ENCODE results near the gene GRID1. TPM values are rescaled to one million over a fixed set of nuclear protein-coding genes. Genes with fewer than 3 reads are reported as not detected.

Gene GRID1
- total RNA-seq, 2 donors from 2014 or later: 0.52 to 0.59 TPM

DNA sequence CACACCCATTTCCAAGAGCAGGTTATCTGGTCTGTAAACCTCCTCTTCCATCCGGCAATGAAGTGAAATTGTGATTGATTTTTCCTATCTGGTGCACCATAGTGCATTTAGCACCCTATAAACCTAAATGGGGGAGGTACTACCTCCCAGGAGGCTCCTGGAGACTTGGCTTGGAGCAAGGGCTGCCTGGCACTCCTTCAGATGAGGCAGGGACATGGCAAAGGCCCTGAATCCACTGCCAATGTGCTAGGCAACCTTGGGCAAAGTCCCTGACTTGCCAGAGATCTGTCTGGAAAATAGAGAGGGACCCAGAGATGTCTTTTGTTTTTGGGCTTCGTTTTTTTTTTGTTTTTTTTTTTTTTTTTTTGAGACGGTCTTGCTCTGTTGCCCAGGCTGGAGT is 6.7 kb upstream of the GRID1 start:
- intact Hi-C loops (cut with DNase I): loop anchor here (10.0 kb wide), 3 partner anchors 378 to 828 kb away; no protein-coding TSS in a partner anchor
- ATAC-seq (no peak), DNase-seq (no peak)

DNA sequence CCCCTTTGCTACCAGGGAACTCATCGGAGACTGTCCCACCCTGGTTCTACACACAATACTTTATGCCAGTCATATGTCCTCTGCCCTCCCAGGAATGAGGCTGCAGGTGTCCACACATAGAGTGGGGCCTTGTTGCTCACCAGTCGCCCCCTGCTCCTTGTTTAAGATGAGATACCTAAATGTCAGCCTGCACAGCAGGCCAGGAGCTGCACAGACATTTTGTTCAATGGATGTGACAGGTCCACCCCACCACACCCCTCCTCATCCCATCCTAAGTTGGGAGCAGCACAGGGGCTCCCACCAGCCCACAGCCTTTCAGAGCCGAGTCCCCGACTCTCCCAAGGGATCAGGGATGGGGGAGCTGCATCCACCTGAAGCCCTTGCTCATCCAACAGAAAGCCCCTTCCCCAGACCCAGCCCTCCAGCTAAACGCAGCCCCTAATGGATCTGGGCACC is 6.2 kb upstream of the GRID1 start:
- ATAC-seq (no peak), DNase-seq (no peak)
- intact Hi-C loops (cut with DNase I): loop anchor here (10.0 kb wide), 3 partner anchors 378 to 828 kb away; no protein-coding TSS in a partner anchor

DNA sequence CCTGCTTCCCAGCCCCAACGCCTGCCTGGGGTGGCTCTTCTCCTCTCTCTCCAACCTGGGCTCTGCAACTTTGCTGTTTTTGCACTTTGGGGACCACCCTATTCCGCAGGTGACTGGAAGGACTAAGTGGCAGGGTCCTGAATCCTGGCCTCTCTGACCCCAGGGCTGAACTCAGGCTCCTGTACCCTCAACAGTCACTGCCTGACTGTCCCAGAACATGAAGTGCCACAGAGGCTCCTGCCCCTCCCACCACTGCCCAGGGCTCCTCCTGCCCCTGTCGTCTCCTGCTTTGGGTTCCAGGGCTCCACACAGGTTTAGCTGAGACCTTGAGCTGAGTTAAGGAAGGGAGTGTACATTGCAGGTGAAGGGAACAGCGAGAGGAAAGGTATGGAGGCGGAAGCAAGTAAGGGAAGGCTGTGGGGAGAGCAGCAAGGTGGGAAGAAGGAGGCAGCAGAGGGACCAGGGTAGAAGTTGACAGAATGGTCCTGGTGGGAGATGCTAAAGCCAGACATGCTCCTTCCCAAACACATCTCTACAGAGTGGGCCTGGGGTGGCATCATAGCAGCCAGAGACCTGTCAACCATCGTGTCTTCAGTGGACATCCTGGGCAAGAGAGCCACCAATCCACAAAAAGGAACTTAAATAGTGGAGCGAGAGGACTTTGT is 5.7 kb upstream of the GRID1 start:
- DNase-seq: no peak

DNA sequence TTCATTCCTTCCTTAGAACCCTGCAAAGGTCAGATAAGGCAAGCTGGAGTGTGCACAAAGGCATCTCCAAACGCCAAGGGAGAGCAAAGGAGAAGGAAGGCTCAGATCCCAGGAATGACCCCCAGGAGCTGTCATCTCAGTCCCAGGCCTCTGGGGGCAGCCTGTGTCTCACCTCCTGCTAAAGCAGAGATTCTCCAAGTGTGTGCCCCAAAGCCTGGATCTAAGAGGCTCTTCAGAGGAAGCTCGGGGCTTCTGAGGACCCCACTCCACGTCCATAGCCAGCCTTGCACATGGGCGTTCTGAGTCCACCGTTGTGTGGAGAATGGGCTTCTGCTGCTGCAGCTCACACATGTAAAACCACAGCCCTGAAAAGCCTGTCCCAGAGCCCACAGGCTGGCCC is 5.1 kb upstream of the GRID1 start:
- ATAC-seq (no peak), DNase-seq (no peak)
- intact Hi-C loops (cut with DNase I): loop anchor here (10.0 kb wide), 3 partner anchors 377 to 827 kb away; no protein-coding TSS in a partner anchor

More for the DNA sequence above, 5.7 kb upstream of the GRID1 start:
- no peak for ATAC-seq
- intact Hi-C loops (cut with DNase I): loop anchor here (10.0 kb wide), 3 partner anchors 377 to 827 kb away; no protein-coding TSS in a partner anchor

DNA sequence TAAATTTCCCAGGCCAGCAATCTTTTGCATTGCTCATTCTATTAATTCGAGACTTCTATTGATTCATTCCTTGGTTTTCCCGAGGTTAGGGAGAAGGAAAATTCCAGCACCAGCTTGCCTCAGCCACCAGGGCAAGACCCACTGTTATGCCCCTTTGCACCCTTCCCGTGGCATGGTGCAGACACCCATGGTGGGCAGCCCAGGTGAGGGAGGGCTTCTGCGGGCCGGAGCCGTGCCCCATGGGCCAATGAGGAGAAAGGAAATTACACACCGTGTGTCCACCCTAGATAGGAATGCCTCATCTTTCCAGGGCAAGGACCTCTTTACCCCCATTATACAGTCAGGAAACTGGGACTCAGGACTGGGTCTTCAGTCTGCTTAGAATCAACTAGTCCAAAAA is 4.5 kb upstream of the GRID1 start:
- intact Hi-C loops (cut with DNase I): loop anchor here (10.0 kb wide), 3 partner anchors 376 to 826 kb away; no protein-coding TSS in a partner anchor
- no peak for DNase-seq

DNA sequence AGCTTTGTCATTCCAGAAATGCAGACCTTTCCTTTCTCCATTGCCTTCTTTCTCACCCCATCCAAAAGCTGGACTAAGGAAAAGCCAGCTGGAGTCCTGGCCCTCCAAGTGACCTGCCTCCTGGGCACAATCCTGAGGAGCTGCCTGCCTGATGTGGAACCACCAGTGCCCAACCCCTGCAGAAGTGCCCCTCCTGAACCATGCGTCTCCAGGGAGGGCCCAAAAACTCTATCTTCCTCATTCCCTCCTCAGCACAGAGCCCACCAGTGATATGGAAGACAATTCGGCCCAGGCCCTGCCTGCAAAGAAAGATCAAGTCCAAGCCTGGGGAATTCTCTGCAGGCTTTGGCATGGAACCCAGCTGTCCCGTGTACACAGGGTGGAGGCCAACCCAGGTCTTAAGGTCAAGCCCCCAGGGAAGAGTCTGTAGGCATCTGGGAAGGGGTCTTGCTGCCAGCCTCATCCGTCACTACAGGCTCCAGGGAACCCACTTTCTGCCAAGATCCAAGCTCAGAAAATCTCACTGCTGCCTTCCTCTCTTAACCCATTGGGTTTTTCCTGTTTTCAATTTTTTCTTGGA is 3.5 kb upstream of the GRID1 start:
- DNase-seq (no peak), ATAC-seq (no peak)
- intact Hi-C loops (cut with DNase I): loop anchor here (10.0 kb wide), 3 partner anchors 375 to 825 kb away; no protein-coding TSS in a partner anchor

More for the DNA sequence above, 4.5 kb upstream of the GRID1 start:
- ATAC-seq: no peak

DNA sequence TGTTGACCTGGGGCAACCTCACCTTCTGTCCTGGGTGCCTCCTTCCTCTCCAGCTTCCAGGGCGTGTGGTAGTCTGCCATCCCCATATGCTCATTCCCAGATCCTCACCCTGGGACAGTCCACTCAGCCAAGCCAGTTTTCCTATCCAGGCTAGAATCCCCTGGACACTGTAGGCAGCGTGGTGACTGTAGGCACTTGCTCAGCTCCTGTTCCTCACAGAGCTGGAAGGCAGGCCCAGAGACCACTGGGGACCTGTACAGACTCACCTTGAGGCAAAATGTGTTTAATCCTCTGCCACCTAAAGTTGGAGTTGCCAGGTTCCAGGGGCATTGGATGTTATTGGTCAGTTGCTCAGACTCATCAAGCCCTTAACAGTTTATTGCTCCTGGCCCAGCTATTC is 2.4 kb upstream of the GRID1 start:
- intact Hi-C loops (cut with DNase I): loop anchor here in 1 of 2 donors (10.0 kb wide), 1 partner anchor 584 kb away; no protein-coding TSS in a partner anchor
- DNase-seq (no peak), ATAC-seq (no peak)

DNA sequence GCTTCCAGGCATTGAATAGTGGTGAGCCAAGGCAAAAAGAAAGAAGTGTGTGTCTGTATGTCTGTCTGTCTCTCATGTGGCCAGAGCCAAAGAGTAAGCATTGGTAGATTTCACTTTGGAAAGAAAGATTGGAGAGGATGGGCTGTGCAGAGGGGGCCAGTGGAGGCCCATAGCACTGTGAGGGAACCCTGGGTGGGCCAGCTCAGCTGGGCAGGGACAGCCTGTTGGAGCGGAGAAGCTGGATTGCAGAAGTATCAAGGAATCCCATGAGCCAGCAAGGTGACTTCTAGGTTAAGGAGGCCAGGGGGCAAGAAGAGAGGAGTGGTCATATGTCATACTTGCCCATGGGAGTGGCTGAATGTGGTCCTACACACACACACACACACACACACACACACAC is 1.5 kb upstream of the GRID1 start:
- no peak for DNase-seq
- ATAC-seq: no peak
- intact Hi-C loops (cut with DNase I): loop anchor here in 1 of 2 donors (10.0 kb wide), 1 partner anchor 583 kb away; no protein-coding TSS in a partner anchor

DNA sequence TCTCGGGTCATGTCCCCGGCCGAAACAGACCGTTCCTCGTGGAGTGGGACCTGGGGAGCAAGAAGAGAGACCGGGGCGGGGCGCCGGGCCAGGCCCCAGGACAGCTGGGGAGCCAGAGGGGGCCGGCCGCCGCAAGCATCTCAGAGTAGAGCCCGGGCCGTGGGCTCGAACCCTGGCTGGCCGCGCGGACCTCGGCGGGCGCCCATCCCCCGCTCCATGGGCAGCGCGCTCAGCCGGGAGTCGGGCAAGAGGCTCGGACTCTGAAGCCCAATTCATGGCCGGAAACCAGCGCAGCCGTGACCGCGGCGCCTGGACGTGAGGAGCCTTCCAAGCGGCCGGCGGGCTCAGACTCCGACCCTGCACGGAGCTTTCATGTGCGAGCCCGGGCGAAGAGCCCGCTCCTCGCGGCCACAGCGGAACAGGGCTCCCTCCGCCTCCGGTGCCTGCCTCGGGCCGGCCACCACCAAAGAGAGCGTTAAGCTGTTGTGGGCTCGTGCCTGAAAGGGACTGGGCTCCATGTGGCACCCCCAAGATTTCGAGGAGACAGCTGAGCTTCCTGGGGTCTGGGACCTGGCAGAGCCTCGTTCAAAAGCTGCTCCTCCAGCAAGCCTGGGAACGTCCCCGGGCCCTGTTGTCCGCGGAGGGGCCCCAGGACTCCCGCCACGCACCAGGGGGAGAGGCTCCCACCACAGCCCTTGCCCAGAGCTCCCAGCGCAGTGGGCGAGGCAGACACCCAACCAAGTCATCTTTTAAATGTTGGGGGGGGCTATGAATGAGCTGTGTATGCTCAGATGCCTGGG is 757 bp upstream of the GRID1 start:
- peak; percentile 36 for DNase-seq
- intact Hi-C loops (cut with DNase I): loop anchor here in 1 of 2 donors (10.0 kb wide), 1 partner anchor 583 kb away; no protein-coding TSS in a partner anchor
- ATAC-seq: peak in 1 of 2 donors; percentile 13

DNA sequence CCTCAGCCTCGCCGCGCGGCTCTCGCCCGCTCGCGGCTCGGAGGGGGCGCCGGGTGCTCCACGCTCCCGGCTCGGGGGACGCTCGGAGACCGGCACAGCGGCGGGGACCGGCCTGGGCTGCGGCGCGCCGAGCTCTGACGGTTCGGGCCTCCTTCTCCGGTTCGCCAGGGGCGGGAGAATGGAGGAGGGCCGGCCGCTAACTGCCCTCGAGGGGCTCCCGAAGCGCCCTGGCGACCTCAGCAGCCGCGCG is 232 bp upstream of the GRID1 start:
- intact Hi-C loops (cut with DNase I): loop anchor here in 1 of 2 donors (10.0 kb wide), 1 partner anchor 582 kb away; no protein-coding TSS in a partner anchor
- DNase-seq: no peak
- peak in 1 of 2 donors; percentile 41 for ATAC-seq

DNA sequence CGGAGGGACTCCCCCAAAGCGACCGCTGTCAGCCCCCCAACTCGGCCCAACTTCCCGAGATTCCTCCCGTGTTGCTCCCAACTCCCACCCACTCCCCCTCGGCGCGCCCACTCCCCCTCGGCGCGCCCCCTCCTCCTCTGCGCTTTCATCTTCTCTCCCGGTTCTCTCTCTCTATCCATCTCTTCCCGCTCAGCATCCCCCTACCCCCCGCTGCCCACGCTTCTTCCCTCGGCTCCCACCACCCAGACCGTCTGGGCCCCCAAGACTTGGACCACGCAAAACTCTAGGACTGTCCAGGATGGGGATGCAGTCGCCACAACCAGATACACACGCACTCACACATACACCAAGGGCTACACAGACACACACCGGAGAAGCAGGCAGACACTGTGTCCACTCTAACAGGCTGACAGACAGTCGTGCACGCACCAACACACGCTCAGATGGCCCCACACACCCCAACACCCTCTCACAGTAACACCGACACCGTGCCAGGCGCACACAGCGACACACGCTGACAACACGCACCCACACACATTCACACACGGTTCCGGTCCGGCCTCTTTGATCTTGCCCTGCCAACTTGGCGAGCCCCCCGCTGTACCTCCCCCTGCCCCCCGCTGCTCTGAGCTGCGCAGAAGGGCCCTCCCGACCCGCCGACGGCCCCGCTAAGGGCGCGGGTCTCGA is 1.1 kb downstream of the GRID1 start:
- DNase-seq (no peak), ATAC-seq (no peak)
- intact Hi-C loops (cut with DNase I): loop anchor here in 1 of 2 donors (10.0 kb wide), 1 partner anchor 581 kb away; no protein-coding TSS in a partner anchor

DNA sequence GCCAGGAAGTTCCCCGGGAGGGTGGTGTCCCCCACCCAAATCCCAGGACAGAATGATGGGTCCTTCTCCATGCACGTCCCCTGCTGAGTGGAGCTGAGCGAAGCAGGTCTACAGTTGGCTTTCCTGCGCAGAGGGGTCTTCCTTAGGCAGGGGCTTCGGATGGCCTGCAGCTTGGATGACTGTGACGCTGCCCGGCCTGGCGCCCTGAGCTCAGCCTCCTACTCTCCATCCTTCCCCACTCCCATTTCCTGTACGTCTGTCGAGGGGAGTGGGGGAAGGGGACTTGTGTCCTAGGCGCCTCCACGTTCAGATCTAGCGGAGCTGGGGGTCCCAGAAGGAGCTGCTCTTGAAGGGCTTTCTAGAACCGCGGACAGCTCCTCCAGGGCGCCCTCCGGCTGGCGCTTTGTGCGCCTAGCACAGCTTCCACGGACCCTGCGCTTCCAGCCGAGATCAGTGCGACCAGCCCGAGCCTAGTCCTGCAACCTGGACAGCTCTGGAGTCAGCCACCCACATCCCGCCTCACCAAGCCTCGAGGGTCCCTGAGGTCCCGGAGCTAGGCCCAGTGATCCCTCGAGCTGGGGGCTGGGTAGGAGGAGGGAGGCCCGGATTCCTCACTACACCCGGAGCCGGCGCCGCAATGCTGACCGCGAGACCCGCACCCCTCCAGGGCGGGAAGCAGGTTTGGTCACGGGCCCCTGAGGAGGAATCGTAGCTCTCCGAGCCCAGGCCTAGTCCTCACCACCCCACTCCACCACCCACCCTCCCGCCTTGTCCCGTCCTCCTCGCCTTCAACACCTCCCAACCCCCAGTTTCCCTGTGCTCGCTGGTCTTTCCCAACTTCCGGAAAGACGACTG is 1.9 kb downstream of the GRID1 start:
- DNase-seq (no peak), ATAC-seq (no peak)
- intact Hi-C loops (cut with DNase I): loop anchor here in 1 of 2 donors (10.0 kb wide), 1 partner anchor 580 kb away; no protein-coding TSS in a partner anchor

DNA sequence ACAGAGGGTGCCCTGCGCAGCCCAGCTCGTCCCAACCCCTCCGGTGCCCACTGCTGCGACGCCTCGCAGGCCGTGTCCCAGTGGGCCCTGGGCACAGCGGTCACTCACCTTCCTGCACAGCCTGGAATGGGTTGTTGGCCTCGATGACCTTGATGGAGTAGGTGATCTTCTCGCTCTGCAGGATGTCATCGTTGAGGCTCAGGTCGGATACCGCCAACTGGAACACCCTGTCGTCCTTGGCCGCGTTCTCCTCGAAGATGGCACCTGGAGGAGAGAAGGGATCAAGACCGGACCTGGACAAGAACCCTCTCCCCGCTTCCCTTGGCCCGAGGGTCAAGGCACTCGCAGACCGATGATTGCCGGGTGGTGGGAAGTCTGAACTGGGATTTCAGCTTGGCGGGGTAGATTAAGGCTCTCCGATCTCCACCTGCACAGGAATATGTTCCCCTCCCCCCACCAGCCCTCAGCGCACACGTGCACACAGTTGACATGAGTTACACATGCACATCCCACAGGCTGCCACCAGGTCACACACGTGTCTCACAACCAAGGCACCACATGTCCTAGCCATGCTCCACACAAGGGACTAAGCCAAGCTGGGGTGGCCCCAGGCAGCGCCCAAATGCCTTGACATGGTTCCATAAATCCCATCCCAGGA is 2.6 kb downstream of the GRID1 start:
- no peak for DNase-seq
- intact Hi-C loops (cut with DNase I): loop anchor here in 1 of 2 donors (10.0 kb wide), 1 partner anchor 579 kb away; no protein-coding TSS in a partner anchor
- no peak for ATAC-seq

DNA sequence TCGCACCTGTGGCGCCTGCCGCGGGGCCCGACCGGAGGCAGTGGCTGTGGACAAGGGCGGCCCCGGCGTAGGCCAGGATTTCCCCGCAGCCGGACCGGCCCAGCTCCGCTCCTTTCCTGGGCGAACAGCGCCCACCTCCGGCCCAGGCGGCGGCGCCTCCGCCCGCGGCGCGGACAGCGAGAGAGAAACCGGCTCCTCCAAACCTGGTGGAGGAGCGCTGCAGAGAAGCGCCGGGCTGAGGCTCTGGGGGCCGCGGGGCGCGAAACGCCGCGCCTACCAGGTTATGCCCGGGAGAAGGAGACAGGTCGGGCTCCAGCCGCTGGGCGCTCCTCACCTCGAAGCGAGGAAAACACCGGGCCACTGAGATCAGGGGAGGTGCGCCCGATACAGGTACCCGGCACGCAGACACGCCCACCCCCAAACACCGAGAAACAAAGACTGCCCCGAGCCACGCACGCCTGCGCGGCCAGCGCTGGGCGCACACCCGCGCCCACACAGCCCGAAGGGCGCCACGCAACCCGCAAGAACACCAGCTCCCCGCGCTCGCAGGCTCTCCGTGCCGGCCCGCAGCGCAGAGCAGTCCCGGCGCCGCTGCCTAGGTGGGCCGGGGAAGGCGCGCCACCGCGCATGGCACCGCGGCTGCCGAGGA is 3.3 kb downstream of the GRID1 start:
- DNase-seq (peak; percentile 35), ATAC-seq (peak; percentile 62)
- intact Hi-C loops (cut with DNase I): loop anchor here in 1 of 2 donors (10.0 kb wide), 1 partner anchor 579 kb away; no protein-coding TSS in a partner anchor

DNA sequence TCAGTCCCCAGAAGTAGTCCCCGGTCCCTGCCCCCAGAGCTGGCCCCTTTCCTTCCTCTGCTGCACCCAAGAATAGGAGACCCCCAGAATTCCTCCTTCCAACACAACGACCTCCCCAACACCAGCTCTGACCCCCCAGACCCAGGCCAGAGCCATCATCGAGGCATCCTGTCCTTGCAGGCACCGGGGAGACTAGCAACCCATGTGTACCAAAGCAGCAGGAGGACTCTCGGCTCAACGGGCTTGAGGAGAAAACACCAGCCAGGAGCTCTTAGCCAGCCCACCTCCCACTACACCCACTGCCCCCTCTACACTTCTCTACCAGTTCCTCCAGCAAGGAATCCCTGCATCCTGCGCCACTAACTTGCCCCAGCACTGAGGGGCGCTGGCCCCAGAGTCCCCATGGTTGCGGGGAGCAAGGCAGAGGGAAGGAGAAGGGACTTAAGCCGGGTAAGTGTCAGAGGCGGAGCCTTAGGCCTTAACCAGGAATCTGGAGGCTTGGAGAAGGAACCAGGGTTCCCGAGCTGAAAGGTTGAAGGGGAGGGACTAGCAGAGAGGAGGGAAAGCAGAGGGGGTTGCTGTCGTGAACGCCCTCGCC is 3.9 kb downstream of the GRID1 start:
- DNase-seq (no peak), ATAC-seq (no peak)
- intact Hi-C loops (cut with DNase I): loop anchor here in 1 of 2 donors (10.0 kb wide), 1 partner anchor 578 kb away; no protein-coding TSS in a partner anchor

DNA sequence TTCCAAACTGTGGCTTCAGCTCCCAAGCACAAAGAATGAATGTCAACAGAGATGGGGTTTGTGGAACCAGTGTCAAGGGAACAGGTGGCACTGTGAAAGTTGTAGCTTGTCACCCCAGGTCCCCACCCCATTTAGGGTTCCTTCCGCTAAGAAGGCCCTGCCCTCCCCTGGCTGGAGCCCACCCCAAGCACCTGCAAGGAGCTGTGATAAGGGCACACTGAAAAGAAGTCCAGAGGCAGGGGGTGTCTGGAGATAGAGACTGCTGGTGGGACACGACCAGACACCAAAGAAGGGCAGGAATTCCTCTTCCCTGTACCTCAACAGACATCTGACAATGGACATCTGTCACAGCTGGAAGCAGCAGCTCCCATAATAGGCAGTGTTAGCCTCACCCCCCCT is 4.5 kb downstream of the GRID1 start:
- intact Hi-C loops (cut with DNase I): loop anchor here in 1 of 2 donors (10.0 kb wide), 1 partner anchor 577 kb away; no protein-coding TSS in a partner anchor
- ATAC-seq (no peak), DNase-seq (no peak)

All from left cardiac atrium (tissue), 4 donors.